Mammary epithelial cell (primary cell): Measurements from ENCODE around the gene C12orf56.

ENCODE experiments used
- CTCF ChIP-seq, 2 donors: IDR thresholded peaks in 1 of 2; conservative IDR thresholded peaks in 1 of 2; 2 replicates each; pipeline ENCODE4 v1.5.1; 2011 to 2012; ENCODE audit warnings: inconsistent platforms in 2 of 2, low read length in 2 of 2, mild to moderate bottlenecking in 2 of 2, control low read depth in 1 of 2, low read depth in 1 of 2; ENCODE audit not compliant: insufficient read depth in 1 of 2; ENCODE audit errors: extremely low read depth in 1 of 2
- EZH2 ChIP-seq: IDR thresholded peaks from 2 replicates; pipeline ENCODE4 v1.6.1; 2012; ENCODE audit warnings: low read length, inconsistent platforms, borderline replicate concordance

DNA sequence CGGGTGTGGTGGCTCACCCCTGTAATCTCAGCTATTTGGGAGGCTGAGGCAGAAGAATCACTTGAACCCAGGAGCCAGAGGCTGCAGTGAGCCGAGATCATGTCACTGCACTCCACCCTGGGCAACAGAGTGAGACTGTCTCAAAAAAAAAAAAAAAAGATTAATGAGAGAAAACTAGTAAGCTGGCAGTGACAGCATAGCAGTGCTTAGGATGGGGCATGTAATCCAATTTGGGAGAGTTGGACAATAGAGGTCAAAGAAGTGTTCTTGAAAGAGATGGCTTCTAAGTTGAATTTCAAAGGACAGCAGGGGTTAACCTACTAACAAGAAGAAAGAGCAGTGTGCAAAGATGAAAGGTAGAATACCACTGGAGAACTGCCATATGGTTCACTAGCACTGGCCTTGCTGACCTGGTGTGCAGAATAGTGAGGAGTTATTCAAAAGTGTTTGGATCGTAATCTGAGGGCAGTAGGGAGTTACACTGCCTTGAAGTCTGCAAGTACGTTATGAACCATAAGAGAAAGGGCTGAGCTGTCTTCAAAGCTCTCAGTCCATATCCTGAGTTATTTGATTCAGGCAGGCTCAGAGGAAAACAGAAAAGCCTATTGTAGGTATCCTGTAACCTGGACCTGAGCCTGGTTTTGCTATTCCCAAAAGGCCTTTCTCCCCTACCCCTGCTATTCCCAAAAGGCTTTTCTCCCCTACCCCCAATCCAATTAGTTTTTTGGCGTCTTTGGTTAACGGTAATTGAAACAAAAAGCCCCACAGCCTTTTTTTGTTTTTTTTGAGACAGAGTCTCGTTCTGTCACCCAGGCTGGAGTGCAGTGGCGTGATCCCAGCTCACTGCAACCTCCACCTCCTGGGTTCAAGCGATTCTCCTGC is 17.0 kb upstream of the C12orf56 start:
- TF ChIP-seq CTCF (conservative IDR thresholded peaks at IDR 0.05 in 1 of 2, IDR thresholded peaks at IDR 0.05 in 1 of 2; ENCODE audit: extremely low read depth in 1 of 2, insufficient read depth in 1 of 2, low read depth in 1 of 2, low read length in 2 of 2) (no peak), EZH2 (no peak)
